H9 (cell line): ENCODE results near the gene PPP1R7. TPM values are rescaled to one million over a fixed set of nuclear protein-coding genes. Genes with fewer than 3 reads are reported as not detected.
A peak's percentile ranks its signal among the peaks of the same experiment; 100 is the strongest.

Experiments used
- DNase-seq: peaks from one replicate; pipeline ENCODE4 v3.0.0-alpha.2; 2017
- H2AFZ ChIP-seq: one replicate; pipeline ENCODE4 v1.6.1; 2013; ENCODE audit warnings: mild to moderate bottlenecking, low read length, control low read depth, moderate library complexity
- H2AK5ac ChIP-seq: 2 replicates; pipeline ENCODE4 v1.6.1; 2013; ENCODE audit warnings: low read length, control low read depth, mixed read lengths; ENCODE audit not compliant: insufficient read length
- H2BK120ac ChIP-seq: one replicate; pipeline ENCODE4 v1.6.1; 2013; ENCODE audit warnings: low read depth, mild to moderate bottlenecking, low read length, control low read depth, inconsistent platforms; ENCODE audit not compliant: poor library complexity, severe bottlenecking
- H2BK12ac ChIP-seq: 2 replicates; pipeline ENCODE4 v1.6.1; 2013; ENCODE audit warnings: low read length, control low read depth, mixed read lengths, low read depth; ENCODE audit not compliant: insufficient read length
- H2BK15ac ChIP-seq: 2 replicates; pipeline ENCODE4 v1.6.1; 2013; ENCODE audit warnings: low read depth, low read length, control low read depth
- H2BK20ac ChIP-seq: one replicate; pipeline ENCODE4 v1.6.1; 2013; ENCODE audit warnings: low read depth, mild to moderate bottlenecking, low read length, control low read depth, inconsistent platforms; ENCODE audit not compliant: poor library complexity, severe bottlenecking
- H2BK5ac ChIP-seq: 2 replicates; pipeline ENCODE4 v1.6.1; 2013; ENCODE audit warnings: low read length, control low read depth, mixed read lengths; ENCODE audit not compliant: insufficient read length
- H3K14ac ChIP-seq: 2 replicates; pipeline ENCODE4 v1.6.1; 2013; ENCODE audit warnings: low read length, control low read depth; ENCODE audit not compliant: insufficient read depth
- H3K18ac ChIP-seq: 2 replicates; pipeline ENCODE4 v1.6.1; 2013; ENCODE audit warnings: low read depth, mild to moderate bottlenecking, mixed read lengths, low read length, control low read depth; ENCODE audit not compliant: insufficient read length
- H3K23ac ChIP-seq: 2 replicates; pipeline ENCODE4 v1.6.1; 2013; ENCODE audit warnings: low read length, control low read depth, mixed read lengths, low read depth; ENCODE audit not compliant: insufficient read length
- H3K23me2 ChIP-seq: 2 replicates; pipeline ENCODE4 v1.6.1; 2013; ENCODE audit warnings: low read depth, mild to moderate bottlenecking, mixed read lengths, low read length, control low read depth; ENCODE audit not compliant: insufficient read length, poor library complexity, severe bottlenecking
- H3K27ac ChIP-seq: 2 replicates; pipeline ENCODE4 v1.5.1; 2013; ENCODE audit warnings: low read length, control low read depth, mixed read lengths, low read depth; ENCODE audit not compliant: insufficient read length
- H3K27me3 ChIP-seq: 2 replicates; pipeline ENCODE4 v1.6.1; 2013; ENCODE audit warnings: low read length, control low read depth, inconsistent platforms; ENCODE audit not compliant: insufficient read depth
- H3K4ac ChIP-seq: 2 replicates; pipeline ENCODE4 v1.6.1; 2013; ENCODE audit warnings: low read depth, mild to moderate bottlenecking, control low read depth, inconsistent platforms, low read length, moderate library complexity
- H3K4me1 ChIP-seq: 2 replicates; pipeline ENCODE4 v1.6.1; 2013; ENCODE audit warnings: low read length, control low read depth, inconsistent platforms; ENCODE audit not compliant: insufficient read depth
- H3K4me2 ChIP-seq: 2 replicates; pipeline ENCODE4 v1.6.1; 2013; ENCODE audit warnings: low read length, control low read depth, mixed read lengths; ENCODE audit not compliant: insufficient read length, insufficient read depth
- H3K56ac ChIP-seq: 2 replicates; pipeline ENCODE4 v1.6.1; 2013; ENCODE audit warnings: low read depth, mild to moderate bottlenecking, mixed read lengths, low read length, control low read depth; ENCODE audit not compliant: insufficient read length
- H3K79me1 ChIP-seq: 2 replicates; pipeline ENCODE4 v1.6.1; 2013; ENCODE audit warnings: low read depth, mild to moderate bottlenecking, moderate library complexity, low read length, control low read depth, inconsistent platforms; ENCODE audit not compliant: insufficient read depth, poor library complexity, severe bottlenecking
- H3K79me2 ChIP-seq: 2 replicates; pipeline ENCODE4 v1.6.1; 2013; ENCODE audit warnings: low read length, control low read depth, inconsistent platforms; ENCODE audit not compliant: insufficient read depth
- H3K9ac ChIP-seq: 2 replicates; pipeline ENCODE4 v1.6.1; 2013; ENCODE audit warnings: low read length, control low read depth, mixed read lengths; ENCODE audit not compliant: insufficient read length; ENCODE audit errors: extremely low read depth
- H3K9me3 ChIP-seq: one replicate; pipeline ENCODE4 v1.6.1; 2013; ENCODE audit warnings: low read depth, low read length, inconsistent platforms; ENCODE audit not compliant: control insufficient read depth
- H3T11ph ChIP-seq: one replicate; pipeline ENCODE4 v1.6.1; 2013; ENCODE audit warnings: mild to moderate bottlenecking, low read length, control low read depth, inconsistent platforms
- H4K20me1 ChIP-seq: one replicate; pipeline ENCODE4 v1.6.1; 2013; ENCODE audit not compliant: control insufficient read depth, insufficient read length, insufficient read depth
- H4K5ac ChIP-seq: 2 replicates; pipeline ENCODE4 v1.6.1; 2013; ENCODE audit warnings: low read depth, mild to moderate bottlenecking, mixed read lengths, low read length, control low read depth; ENCODE audit not compliant: insufficient read length
- H4K8ac ChIP-seq: replicated peaks from 2 replicates; pipeline ENCODE4 v1.6.1; 2013; ENCODE audit warnings: low read length, control low read depth, mixed read lengths, low read depth; ENCODE audit not compliant: insufficient read length
- H4K91ac ChIP-seq: 2 replicates; pipeline ENCODE4 v1.6.1; 2013; ENCODE audit warnings: low read depth, mild to moderate bottlenecking, moderate library complexity, mixed read lengths, low read length, control low read depth; ENCODE audit not compliant: insufficient read length
- H3K27ac Mint-ChIP-seq, 3 experiments: 2 replicates in 2 of 3; 3 replicates in 1 of 3; pipeline ENCODE4 v1.8.0; 2020 to 2021; ENCODE audit warnings: mixed read lengths in 3 of 3, mild to moderate bottlenecking in 1 of 3, moderate library complexity in 1 of 3
- H3K27me3 Mint-ChIP-seq: 2 replicates; pipeline ENCODE4 v1.8.0; 2021; ENCODE audit warnings: low read depth, mild to moderate bottlenecking, moderate library complexity, mixed read lengths
- H3K36me3 Mint-ChIP-seq, 3 experiments: 2 replicates in 2 of 3; 3 replicates in 1 of 3; pipeline ENCODE4 v1.8.0; 2020 to 2021; ENCODE audit warnings: low read depth in 3 of 3, mixed read lengths in 3 of 3; ENCODE audit not compliant: insufficient read depth in 1 of 3
- H3K4me1 Mint-ChIP-seq, 2 experiments: 2 replicates each; pipeline ENCODE4 v1.8.0; 2020; ENCODE audit warnings: mixed read lengths in 2 of 2
- H3K4me3 Mint-ChIP-seq, 2 experiments: 2 replicates in 1 of 2; 3 replicates in 1 of 2; pipeline ENCODE4 v1.8.0; 2020 to 2021; ENCODE audit warnings: mild to moderate bottlenecking in 2 of 2, mixed read lengths in 2 of 2, moderate library complexity in 1 of 2
- H3K9me3 Mint-ChIP-seq, 2 experiments: 2 replicates in 1 of 2; 3 replicates in 1 of 2; pipeline ENCODE4 v1.8.0; 2020; ENCODE audit warnings: mild to moderate bottlenecking in 2 of 2, mixed read lengths in 2 of 2, moderate library complexity in 1 of 2
- CTCF ChIP-seq: fragments of 200-600 bp; sonication (generic); conservative IDR thresholded peaks from 3 replicates; pipeline ENCODE4 v1.8.0; 2021; ENCODE audit warnings: antibody characterized with exemption, mild to moderate bottlenecking
- WGBS: extraction: QIAGEN DNeasy Blood & Tissue Kit; methylation state at CpG from one replicate; pipeline ENCODE4 v1.1.7; 2013; ENCODE audit warnings: missing lambda C conversion rate, low lambda C conversion rate, mixed read lengths; ENCODE audit not compliant: insufficient read length; ENCODE audit errors: extremely low coverage; 5-methylcytosine and 5-hydroxymethylcytosine counted together
- total RNA-seq: library from RNA; stranded (reverse); gene quantifications from 2 replicates; pipeline ENCODE4 v1.2.1, GENCODE V29; 2021

The PPP1R7 gene
- total RNA-seq, 1 experiment from 2014 or later, result 60.2 TPM

GRCh38 chr2:241211276-241211675 lies 61.0 kb downstream of the PPP1R7 start:
- no peaks in the 10 kb centered on the region for H3K9me3 ChIP-seq
- no peak overlapping the region for H2AFZ ChIP-seq
- no peaks in the 10 kb centered on the region for H3K9me3 Mint-ChIP-seq
- H3K79me1 ChIP-seq, result no peaks in the 10 kb centered on the region
- H4K8ac ChIP-seq, result no peak overlapping the region
- H3K4me2 ChIP-seq, result no peak overlapping the region
- H3K27ac Mint-ChIP-seq, result peak overlapping the region in 2 of 3 experiments; percentile 57 to 85; a peak in 2 of 7 replicates
- peaks cover 14 to 17% of the 10 kb centered on the region in 2 experiments for H3K4me1 Mint-ChIP-seq
- H3K79me2 ChIP-seq, result no peaks in the 10 kb centered on the region
- H3K4ac ChIP-seq, result no peak overlapping the region
- TF ChIP-seq CTCF, result 0 out of 3 replicates have a peak, but pooled peaks have one; percentile 23
- no peak overlapping the region for H3K23ac ChIP-seq
- H3K36me3 Mint-ChIP-seq, result no peaks in the 10 kb centered on the region
- H4K5ac ChIP-seq, result no peak overlapping the region
- H3K9ac ChIP-seq, result no peak overlapping the region
- no peak overlapping the region for H2BK5ac ChIP-seq
- H4K91ac ChIP-seq, result no peak overlapping the region
- no peak overlapping the region for H3K56ac ChIP-seq
- no peak overlapping the region for H2BK15ac ChIP-seq
- H3K4me1 ChIP-seq, result 0 out of 2 replicates have a peak, but pooled peaks cover 2% of the 10 kb centered on the region
- H2BK120ac ChIP-seq, result no peak overlapping the region
- H3K27me3 Mint-ChIP-seq, result peaks cover 5% of the 10 kb centered on the region
- no CpG with 5 or more reads among the region's 2 CpGs for WGBS
- no peak overlapping the region for H3K18ac ChIP-seq
- H2BK20ac ChIP-seq, result no peak overlapping the region
- no peak overlapping the region for H2AK5ac ChIP-seq
- H3K4me3 Mint-ChIP-seq, result no peak overlapping the region
- H3T11ph ChIP-seq, result no peak overlapping the region
- H3K27ac ChIP-seq, result no peak overlapping the region
- H3K27me3 ChIP-seq, result no peaks in the 10 kb centered on the region
- H4K20me1 ChIP-seq, result no peaks in the 10 kb centered on the region
- H3K14ac ChIP-seq, result no peak overlapping the region
- no peak overlapping the region for H2BK12ac ChIP-seq
- H3K23me2 ChIP-seq, result peaks cover 4% of the 10 kb centered on the region
- DNase-seq, result no peak
